Measurements from ENCODE around the gene CCNYL1.
"Not testable (repeated sequence)": the region's sequence is repeated elsewhere in the genome, so short reads cannot be mapped to it uniquely, and the experiment has no call there.

Gene CCNYL1

DNA sequence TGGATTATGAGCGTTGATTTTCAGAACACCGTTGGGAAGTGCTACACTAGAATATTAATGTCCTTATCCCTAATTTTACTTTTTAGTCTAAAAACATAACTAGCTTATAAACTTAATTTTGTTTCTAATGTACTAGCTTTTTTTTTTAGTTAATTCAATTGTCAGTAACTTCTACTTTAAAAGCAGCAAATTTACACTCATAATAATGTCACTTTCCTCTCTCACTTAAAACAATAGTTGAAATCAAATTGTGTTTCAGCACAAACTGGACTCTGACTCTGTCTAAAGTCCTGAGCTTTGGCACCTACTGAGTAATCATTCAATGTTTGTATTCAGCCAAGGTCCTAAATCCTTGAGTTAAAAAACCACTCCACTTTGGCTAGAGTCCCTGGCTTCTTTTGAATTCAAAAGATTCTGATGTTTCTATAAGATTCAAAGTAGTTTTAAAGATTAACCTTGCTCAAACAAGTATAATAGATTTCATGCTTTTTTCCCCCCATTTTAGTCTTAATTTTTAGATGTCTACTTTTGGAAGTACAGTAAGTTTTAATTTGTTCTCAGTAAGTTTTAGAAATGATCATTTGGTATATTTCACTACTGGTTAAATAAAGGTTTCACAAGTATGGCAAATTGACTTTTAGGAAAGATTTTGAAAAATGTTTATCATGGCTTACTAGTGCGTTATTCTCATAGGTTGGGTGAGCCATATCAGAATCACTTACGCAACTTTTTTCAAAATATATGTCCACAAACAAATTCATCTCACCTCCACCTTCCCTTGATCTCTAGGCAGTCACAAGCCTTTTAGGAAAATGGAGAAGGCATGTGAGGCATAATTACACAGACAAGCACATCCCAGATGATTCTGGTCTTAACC, 23.4 kb downstream of the CCNYL1 start:
- DNase-seq (ENCODE audit: low read depth), result no peak

GRCh38 chr2:207735513-207735859, 24.0 kb downstream of the CCNYL1 start:
- not testable (repeated sequence) for DNase-seq (ENCODE audit: low read depth)

DNA sequence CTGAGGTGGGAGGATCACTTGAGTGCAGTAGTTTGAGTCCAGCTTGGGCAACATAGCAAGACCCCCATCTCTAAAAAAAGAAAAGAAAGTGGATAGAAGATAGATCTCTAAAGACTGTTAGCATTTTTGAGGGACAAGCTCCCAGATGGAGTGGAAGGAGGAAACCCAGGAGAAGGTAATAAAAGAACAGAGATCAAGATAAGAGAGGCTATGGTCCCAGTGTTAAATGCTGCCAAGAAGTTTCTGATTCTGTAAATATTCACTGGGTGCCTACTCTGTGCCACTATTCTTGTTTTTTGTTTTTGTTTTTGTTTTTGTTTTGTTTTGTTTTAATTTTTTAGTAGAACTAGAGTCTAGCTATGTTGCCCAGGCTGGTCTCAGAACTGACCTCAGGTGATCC, 32.1 kb downstream of the CCNYL1 start:
- DNase-seq (ENCODE audit: low read depth), result no peak

DNA sequence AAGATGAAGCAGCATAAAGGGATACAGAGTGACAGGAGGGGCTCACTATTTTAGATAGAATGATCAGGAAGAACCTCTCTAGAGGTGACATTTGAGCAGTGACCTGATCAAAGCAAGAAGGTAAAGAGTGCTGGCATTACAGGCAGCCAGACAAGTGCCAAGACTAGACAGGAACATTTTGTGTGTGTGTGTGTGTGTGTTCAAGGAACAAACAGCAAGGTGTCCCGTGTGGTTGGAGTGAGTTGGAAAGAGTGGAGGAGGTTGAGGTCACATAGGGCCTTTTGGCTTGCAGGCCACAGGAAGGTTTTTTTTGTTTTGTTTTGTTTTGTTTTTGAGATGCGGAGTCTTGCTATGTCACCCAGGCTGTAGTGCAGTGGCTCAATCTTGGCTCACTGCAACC, 32.6 kb downstream of the CCNYL1 start:
- no peak for DNase-seq (ENCODE audit: low read depth)

DNA sequence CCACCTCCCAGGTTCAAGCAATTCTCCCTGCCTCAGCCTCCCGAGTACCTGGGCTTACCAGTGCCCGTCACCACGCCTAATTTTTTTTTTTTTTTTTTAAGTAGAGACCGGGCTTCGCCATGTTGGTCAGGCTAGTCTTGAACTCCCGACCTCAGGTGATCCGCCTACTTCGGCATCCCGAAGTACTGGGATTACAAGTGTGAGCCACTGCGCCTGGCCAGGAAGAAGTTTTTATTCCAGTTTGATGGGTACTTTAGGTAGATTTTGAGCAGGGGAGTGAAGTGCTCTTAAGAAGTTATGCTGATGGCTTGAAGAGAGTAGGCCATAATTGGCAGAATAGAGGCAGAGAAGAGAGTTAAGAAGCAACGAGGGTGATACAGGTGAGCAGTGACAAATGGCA, 33.0 kb downstream of the CCNYL1 start:
- DNase-seq (ENCODE audit: low read depth), result no peak

GRCh38 chr2:207746131-207746530, 34.7 kb downstream of the CCNYL1 start:
- DNase-seq (ENCODE audit: low read depth), result no peak

DNA sequence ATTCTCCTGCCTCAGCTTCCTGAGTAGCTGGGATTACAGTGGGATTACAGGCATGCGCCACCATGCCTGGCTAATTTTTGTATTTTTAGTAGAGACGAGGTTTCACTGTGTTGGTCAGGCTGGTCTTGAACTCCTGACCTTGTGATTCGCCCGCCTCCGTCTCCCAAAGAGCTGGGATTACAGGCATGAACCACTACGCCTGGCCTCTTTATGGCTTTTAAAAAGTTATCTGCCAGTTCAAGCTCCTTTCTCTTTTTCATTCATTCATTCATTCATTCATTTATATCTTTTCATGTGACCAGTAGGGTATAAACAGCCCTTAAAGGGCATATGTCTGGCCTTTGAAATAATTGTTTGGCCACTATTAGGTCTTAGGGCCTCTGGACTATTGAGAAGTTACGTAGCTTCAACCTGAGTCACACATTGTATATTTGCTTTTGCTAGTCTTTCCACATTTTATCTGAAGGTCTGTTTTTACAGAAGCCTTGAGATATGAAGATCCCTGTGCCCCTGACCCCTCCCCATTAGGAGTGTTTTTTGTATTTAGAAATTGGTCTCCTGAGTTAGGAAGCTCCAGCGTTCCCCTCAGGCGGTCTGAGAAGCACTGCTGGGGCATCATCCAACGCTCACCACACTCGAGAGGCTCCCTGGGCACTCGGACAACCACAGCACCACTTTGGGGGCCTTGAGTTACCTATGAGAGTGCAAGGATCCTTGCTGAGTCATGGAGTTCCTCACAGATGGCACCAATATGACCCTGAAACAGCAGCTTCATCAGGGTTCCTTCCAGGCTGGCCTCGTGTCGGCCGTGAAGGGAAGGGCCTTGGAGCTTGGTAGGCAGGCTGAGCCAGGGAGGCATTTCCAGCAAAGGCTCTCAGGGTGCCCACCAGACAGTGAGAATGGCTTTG, 36.5 kb downstream of the CCNYL1 start:
- no peak for DNase-seq (ENCODE audit: low read depth)

- no peak for DNase-seq (ENCODE audit: low read depth)
These were observed 37.6 kb downstream of the CCNYL1 start for GRCh38 chr2:207748993-207749392.

DNA sequence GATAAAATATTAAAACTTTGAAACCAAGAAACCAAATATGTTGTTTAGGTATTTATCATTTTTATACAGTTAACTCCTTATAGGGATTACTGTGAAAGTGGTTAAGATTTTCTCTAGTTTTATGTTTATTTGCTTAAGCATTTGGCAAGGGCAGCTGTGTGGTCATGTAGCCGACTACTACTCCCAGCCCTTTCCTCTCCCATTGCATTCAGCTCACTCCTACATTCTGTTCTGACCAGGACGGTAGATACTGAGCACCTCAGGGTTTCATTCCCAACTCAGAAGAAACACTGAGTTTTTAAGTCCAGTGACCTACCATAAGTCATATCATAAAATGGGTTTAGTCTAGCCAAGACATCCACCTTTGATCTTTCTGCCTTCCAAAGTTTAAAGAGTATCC, 38.4 kb downstream of the CCNYL1 start:
- no peak for DNase-seq (ENCODE audit: low read depth)

GRCh38 chr2:207750345-207750744, 38.9 kb downstream of the CCNYL1 start:
- no peak for DNase-seq (ENCODE audit: low read depth)

- DNase-seq (ENCODE audit: low read depth), result no peak
These were observed 39.4 kb downstream of the CCNYL1 start for GRCh38 chr2:207750876-207751275.

DNA sequence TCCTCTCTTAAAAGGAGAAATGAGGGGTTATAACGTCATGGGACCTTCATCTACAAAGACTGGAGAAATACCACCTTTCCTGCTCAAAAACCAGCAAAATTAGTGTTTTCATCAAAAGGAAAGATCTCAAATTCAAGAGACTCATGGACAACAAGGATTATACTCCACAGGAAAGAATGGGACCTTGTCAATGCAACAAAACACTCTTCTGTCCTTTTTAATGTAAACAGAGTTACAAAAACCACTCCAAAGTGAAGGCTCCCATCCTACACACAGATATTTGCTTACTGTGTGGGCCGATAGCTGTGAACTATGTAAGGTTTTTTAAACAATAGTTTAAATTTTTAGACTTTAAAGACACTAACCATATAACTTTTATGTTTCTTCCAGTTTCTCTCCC, 42.2 kb downstream of the CCNYL1 start:
- DNase-seq (ENCODE audit: low read depth), result not testable (repeated sequence)

GRCh38 chr2:207754498-207755383, 43.3 kb downstream of the CCNYL1 start:
- DNase-seq (ENCODE audit: low read depth), result no peak

GRCh38 chr2:207758025-207758424, 46.6 kb downstream of the CCNYL1 start:
- DNase-seq (ENCODE audit: low read depth), result no peak

DNA sequence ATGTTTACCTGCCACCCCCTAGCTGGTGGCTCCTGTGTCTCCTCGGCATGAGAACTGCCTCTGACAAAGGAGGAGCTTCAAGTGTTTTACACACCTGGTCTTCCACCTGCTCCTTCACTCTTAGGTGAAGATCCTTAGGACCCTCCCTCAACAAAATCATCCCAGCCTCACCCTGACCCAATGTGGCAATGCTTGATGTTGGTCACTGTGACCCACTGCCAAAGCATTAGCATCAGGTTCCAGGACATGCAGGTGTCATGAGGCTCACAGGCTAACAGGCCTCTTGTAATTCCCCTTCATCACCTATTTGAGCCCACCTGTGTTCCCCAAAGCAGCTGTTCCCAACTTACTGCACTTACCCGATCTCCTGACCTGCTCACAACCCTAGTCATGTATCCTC, 48.5 kb downstream of the CCNYL1 start:
- DNase-seq (ENCODE audit: low read depth), result no peak

GRCh38 chr2:207760453-207760852, 49.0 kb downstream of the CCNYL1 start:
- no peak for DNase-seq (ENCODE audit: low read depth)

DNA sequence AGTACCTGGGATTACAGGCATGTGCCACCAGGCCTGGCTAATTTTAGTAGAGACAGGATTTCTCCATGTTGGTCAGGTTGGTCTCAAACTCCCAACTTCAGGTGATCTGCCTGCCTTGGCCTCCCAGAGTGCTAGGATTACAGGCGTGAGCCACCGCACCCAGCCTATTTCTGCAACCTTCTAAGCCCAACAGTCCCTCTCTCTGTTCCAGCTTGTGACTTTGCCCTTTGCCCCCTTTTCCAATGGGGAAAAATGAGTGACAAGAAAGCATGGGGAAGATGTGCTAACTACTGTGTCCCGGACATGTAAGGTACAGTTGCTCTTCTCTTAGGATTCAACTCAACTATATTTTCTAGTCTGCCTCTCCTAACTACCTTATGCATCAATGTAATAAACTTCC, 50.0 kb downstream of the CCNYL1 start:
- not testable (repeated sequence) for DNase-seq (ENCODE audit: low read depth)

- DNase-seq (ENCODE audit: low read depth), result no peak
These were observed 50.7 kb downstream of the CCNYL1 start for GRCh38 chr2:207762146-207762545.

DNA sequence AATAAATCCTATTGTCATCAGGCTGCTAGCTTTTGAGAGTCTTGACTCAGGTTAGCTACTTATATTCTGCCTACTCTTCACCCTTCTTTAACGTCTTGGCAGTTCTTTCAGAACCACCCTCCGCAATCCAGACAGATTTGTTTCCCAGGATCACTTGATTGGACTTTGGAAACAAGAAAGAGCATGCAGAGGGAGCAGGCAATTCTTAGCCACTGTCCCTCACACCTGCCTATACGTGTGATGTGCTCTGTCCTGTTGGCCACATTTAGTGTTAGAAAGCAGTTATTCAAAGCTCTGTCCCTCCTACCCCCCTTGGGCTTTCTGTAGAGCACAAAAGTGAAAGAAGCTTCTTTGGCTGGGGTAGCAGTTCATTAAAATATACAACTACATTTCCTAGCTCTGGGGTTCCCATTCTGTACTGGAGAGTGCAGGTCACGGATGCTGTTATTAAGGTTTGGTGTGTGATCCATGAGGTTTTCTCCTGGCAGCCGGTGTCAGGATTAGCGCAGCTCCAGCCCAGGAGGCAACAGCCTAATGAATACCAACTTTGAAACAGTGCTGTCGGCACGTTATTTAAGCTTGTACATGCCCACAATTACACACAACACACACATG, 52.0 kb downstream of the CCNYL1 start:
- DNase-seq (ENCODE audit: low read depth), result no peak

GRCh38 chr2:207764096-207764630, 52.7 kb downstream of the CCNYL1 start:
- no peak for DNase-seq (ENCODE audit: low read depth)

GRCh38 chr2:207765547-207765946, 54.1 kb downstream of the CCNYL1 start:
- no peak for DNase-seq (ENCODE audit: low read depth)

Measured in stimulated activated CD4-positive, alpha-beta T cell treated with anti-CD3 and anti-CD28 coated beads, Interleukin-2, amount 100 ng/mL, for 4 hours (primary cell).